ENCODE results near the gene STIP1.
A peak's percentile ranks its signal among the peaks of the same experiment; 100 is the strongest.

DNA sequence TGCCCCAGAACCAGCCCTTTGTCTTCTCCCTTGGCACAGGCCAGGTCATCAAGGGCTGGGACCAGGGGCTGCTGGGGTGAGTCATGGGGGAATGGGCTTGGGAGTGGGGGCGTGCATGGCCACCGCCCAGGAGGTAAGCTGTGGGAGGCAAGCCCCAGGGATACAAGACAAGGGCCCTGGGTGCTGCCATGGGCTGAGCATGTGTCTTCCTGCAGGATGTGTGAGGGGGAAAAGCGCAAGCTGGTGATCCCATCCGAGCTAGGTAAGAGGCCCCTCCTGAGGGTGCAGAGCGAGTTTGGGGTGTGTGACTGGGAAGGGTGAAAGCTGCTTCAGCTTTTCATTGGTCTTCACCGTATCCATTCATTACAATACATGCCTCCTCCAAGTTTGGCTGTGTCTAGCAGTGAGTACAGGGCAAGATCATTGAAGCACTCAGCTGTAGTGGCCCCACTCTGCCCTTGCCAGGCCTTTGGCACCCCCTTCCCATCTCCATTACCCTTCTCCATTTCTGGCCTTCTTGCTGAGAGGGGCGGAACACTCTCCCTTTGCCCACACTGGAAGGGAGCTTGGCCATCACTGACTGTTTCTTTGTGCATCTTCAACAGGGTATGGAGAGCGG, 57.4 kb downstream of the STIP1 start:
- TF ChIP-seq, protein P1, sequence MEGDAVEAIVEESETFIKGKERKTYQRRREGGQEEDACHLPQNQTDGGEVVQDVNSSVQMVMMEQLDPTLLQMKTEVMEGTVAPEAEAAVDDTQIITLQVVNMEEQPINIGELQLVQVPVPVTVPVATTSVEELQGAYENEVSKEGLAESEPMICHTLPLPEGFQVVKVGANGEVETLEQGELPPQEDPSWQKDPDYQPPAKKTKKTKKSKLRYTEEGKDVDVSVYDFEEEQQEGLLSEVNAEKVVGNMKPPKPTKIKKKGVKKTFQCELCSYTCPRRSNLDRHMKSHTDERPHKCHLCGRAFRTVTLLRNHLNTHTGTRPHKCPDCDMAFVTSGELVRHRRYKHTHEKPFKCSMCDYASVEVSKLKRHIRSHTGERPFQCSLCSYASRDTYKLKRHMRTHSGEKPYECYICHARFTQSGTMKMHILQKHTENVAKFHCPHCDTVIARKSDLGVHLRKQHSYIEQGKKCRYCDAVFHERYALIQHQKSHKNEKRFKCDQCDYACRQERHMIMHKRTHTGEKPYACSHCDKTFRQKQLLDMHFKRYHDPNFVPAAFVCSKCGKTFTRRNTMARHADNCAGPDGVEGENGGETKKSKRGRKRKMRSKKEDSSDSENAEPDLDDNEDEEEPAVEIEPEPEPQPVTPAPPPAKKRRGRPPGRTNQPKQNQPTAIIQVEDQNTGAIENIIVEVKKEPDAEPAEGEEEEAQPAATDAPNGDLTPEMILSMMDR (IDR thresholded peaks at IDR 0.05; ENCODE audit: extremely low read depth in 1 of 2, insufficient read depth in 1 of 2, low read depth in 1 of 2, low read length in 2 of 2): no peak
- peak; percentile 59 for TF ChIP-seq POLR2A (IDR thresholded peaks at IDR 0.05; ENCODE audit: low read depth, low read length)
- TF ChIP-seq POLR2AphosphoS5 (IDR thresholded peaks at IDR 0.05; ENCODE audit: insufficient read depth, low read depth, low read length): peak; percentile 70
- no peak for TF ChIP-seq EZH2 (IDR thresholded peaks at IDR 0.05; ENCODE audit: borderline replicate concordance, low read depth, low read length, severe bottlenecking)
- TF ChIP-seq JUN (IDR thresholded peaks at IDR 0.05; ENCODE audit: borderline replicate concordance, insufficient read depth, insufficient read length, low read depth): no peak
- no peak for TF ChIP-seq FOS (IDR thresholded peaks at IDR 0.05; ENCODE audit: borderline replicate concordance, insufficient read depth, low read length)
- TF ChIP-seq, protein P2, sequence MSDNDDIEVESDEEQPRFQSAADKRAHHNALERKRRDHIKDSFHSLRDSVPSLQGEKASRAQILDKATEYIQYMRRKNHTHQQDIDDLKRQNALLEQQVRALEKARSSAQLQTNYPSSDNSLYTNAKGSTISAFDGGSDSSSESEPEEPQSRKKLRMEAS (IDR thresholded peaks at IDR 0.05; ENCODE audit: insufficient read depth, insufficient read length): no peak
